Activated CD4-positive, alpha-beta T cell treated with anti-CD3 and anti-CD28 coated beads for 36 hours (primary cell): Measurements from ENCODE around the gene OSBP. TPM values are rescaled to one million over a fixed set of nuclear protein-coding genes. Genes with fewer than 3 reads are reported as not detected.
"Not testable (repeated sequence)": the region's sequence is repeated elsewhere in the genome, so short reads cannot be mapped to it uniquely, and the experiment has no call there.

ENCODE experiments used
- ATAC-seq: fragments of 200-7000 bp; cut with Tn5 transposase; one replicate; pipeline ENCODE4 v1.10.0; 2021; ENCODE audit warnings: mild to moderate bottlenecking, moderate library complexity
- CTCF ChIA-PET: fragments of 350-600 bp; sonication (Branson Sonifier 250); formaldehyde crosslinking; loops from one replicate; lab custom pipeline; 2021; ENCODE audit warnings: antibody characterized with exemption; lab: Charles Lee
- POLR2A ChIA-PET: fragments of 350-600 bp; sonication (Branson Sonifier 250); formaldehyde crosslinking; loops from one replicate; lab custom pipeline; 2021; ENCODE audit warnings: antibody characterized with exemption, inconsistent platforms; lab: Charles Lee
- DNase-seq: peaks from one replicate; pipeline ENCODE4 v3.0.0-alpha.2; 2020
- H3K27ac Mint-ChIP-seq: one replicate; pipeline ENCODE4 v1.8.0; 2021; ENCODE audit warnings: mixed read lengths
- H3K27me3 Mint-ChIP-seq: one replicate; pipeline ENCODE4 v1.8.0; 2021; ENCODE audit warnings: mixed read lengths
- H3K36me3 Mint-ChIP-seq: one replicate; pipeline ENCODE4 v1.8.0; 2021; ENCODE audit warnings: low read depth, mixed read lengths
- H3K4me1 Mint-ChIP-seq: one replicate; pipeline ENCODE4 v1.8.0; 2021; ENCODE audit warnings: mixed read lengths
- H3K4me3 Mint-ChIP-seq: one replicate; pipeline ENCODE4 v1.8.0; 2021; ENCODE audit warnings: mild to moderate bottlenecking, moderate library complexity, mixed read lengths
- H3K9me3 Mint-ChIP-seq: one replicate; pipeline ENCODE4 v1.8.0; 2021; ENCODE audit warnings: low read depth, mixed read lengths
- intact Hi-C, 2 experiments: fragments of 100-400 bp; cut with DNase I in 1 of 2; cut with micrococcal nuclease in 1 of 2; formaldehyde crosslinking; loops; one replicate each; pipeline versions ENCODE4 v1.14.2 to v1.15.1; 2022 to 2024; cut with DNase I, micrococcal nuclease
- total RNA-seq, 2 experiments: library from RNA; stranded (reverse); gene quantifications; one replicate each; pipeline ENCODE4 v1.2.3, GENCODE V29; 2021

OSBP gene
- total RNA-seq, 2 experiments from 2014 or later, result 37.9 to 44.2 TPM

- Mint-ChIP-seq H3K27ac (peak overlapping the region; percentile 90), H3K9me3 (no peaks in the 10 kb centered on the region), H3K27me3 (peaks cover 2% of the 10 kb centered on the region), H3K4me1 (peaks cover 45% of the 10 kb centered on the region), H3K4me3 (peak overlapping the region; percentile 75), H3K36me3 (peaks cover 5% of the 10 kb centered on the region)
- ChIA-PET POLR2A (interaction anchor here (0.7 to 1.8 kb wide), 2 partner anchors 10 to 220 kb away, joined by 3 to 5 read pairs; no protein-coding TSS in a partner anchor), CTCF (interaction anchor here (0.5 to 5.4 kb wide), 5 partner anchors 11 to 114 kb away, joined by 3 to 26 read pairs (median 4); no protein-coding TSS in a partner anchor)
- intact Hi-C loops, result loop anchor here (5.0 to 10.0 kb wide), 2 partner anchors 257 to 1891 kb away; partner anchors contain the start of genes MRPL16 (in 1 of the 2) and ZDHHC5 (in 1 of the 2)
- no peak for ATAC-seq
- DNase-seq, result no peak
Observed at GRCh38 chr11:59555601-59556114, 59.9 kb downstream of the OSBP start.

DNA sequence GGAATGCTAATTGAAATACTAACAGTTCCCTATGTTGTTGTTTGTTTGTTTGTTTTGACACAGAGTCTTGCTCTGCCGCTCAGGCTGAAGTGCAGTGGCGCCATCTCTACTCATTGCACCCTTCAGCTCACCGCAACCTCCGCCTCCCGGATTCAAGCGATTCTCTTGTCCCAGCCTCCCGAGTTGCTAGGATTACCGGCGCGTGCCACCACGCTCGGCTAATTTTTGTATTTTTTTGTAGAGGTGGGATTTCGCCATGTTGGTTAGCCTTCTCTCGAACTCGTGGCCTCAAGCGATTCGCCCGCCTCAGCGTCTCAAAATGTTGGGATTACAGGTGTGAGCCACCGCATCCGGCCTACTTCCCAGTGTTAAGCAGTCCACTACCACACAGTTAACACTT is 62.3 kb downstream of the OSBP start:
- POLR2A ChIA-PET, result interaction anchor here (0.7 kb wide), 1 partner anchor 76 kb away, joined by 3 read pairs; no protein-coding TSS in a partner anchor
- Mint-ChIP-seq H3K27ac (no peak overlapping the region), H3K27me3 (peaks cover 2% of the 10 kb centered on the region), H3K4me3 (no peak overlapping the region), H3K36me3 (peaks cover 3% of the 10 kb centered on the region), H3K4me1 (peaks cover 46% of the 10 kb centered on the region), H3K9me3 (no peaks in the 10 kb centered on the region)
- CTCF ChIA-PET, result interaction anchor here (4.2 kb wide), 1 partner anchor 8 kb away, joined by 22 read pairs; no protein-coding TSS in a partner anchor
- intact Hi-C loops, result loop anchor here (5.0 to 10.0 kb wide), 3 partner anchors 411 to 1889 kb away; partner anchors contain the start of genes FAM111A (in 1 of the 2), LPXN (in 1 of the 2), ZDHHC5 (in 1 of the 2) and ZFP91 (in 1 of the 2)
- no peak for ATAC-seq
- DNase-seq, result no peak

DNA sequence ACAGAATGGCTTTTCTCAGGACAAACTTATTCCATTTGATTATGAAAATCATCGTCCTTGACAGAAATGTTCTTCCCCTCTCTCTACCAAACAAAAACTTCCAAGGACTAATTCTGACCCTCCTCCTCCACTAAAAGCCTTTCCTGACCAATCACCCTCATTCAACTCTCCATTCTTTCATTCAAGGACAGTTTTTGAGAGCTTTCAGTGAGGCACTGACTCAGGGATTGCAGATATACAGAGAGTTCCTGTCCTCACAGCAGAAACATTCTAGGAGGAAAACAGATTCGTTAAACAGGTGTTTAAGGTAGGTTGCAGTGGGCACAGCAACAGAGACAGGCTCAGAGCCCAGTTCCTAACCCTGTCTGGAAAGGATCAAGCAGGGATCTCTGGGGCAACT is 62.7 kb downstream of the OSBP start:
- intact Hi-C loops, result loop anchor here (5.0 to 10.0 kb wide), 3 partner anchors 411 to 1888 kb away; partner anchors contain the start of genes FAM111A (in 1 of the 2), LPXN (in 1 of the 2), ZDHHC5 (in 1 of the 2) and ZFP91 (in 1 of the 2)
- H3K4me1 Mint-ChIP-seq, result peaks cover 44% of the 10 kb centered on the region
- no peak overlapping the region for H3K4me3 Mint-ChIP-seq
- CTCF ChIA-PET, result interaction anchor here (3.4 to 4.2 kb wide), 2 partner anchors 9 to 14 kb away, joined by 14 to 22 read pairs; no protein-coding TSS in a partner anchor
- ATAC-seq (no peak), DNase-seq (no peak)
- POLR2A ChIA-PET, result interaction anchor here (0.7 kb wide), 1 partner anchor 76 kb away, joined by 3 read pairs; no protein-coding TSS in a partner anchor
- H3K36me3 Mint-ChIP-seq, result peaks cover 3% of the 10 kb centered on the region
- H3K9me3 Mint-ChIP-seq, result no peaks in the 10 kb centered on the region
- no peak overlapping the region for H3K27ac Mint-ChIP-seq
- H3K27me3 Mint-ChIP-seq, result peaks cover 2% of the 10 kb centered on the region

GRCh38 chr11:59551659-59552521 is 63.7 kb downstream of the OSBP start:
- peaks cover 2% of the 10 kb centered on the region for H3K27me3 Mint-ChIP-seq
- CTCF ChIA-PET, result interaction anchor here (1.1 to 4.2 kb wide), 3 partner anchors 10 to 14 kb away, joined by 3 to 22 read pairs (median 14); no protein-coding TSS in a partner anchor
- H3K4me1 Mint-ChIP-seq, result peaks cover 38% of the 10 kb centered on the region

DNA sequence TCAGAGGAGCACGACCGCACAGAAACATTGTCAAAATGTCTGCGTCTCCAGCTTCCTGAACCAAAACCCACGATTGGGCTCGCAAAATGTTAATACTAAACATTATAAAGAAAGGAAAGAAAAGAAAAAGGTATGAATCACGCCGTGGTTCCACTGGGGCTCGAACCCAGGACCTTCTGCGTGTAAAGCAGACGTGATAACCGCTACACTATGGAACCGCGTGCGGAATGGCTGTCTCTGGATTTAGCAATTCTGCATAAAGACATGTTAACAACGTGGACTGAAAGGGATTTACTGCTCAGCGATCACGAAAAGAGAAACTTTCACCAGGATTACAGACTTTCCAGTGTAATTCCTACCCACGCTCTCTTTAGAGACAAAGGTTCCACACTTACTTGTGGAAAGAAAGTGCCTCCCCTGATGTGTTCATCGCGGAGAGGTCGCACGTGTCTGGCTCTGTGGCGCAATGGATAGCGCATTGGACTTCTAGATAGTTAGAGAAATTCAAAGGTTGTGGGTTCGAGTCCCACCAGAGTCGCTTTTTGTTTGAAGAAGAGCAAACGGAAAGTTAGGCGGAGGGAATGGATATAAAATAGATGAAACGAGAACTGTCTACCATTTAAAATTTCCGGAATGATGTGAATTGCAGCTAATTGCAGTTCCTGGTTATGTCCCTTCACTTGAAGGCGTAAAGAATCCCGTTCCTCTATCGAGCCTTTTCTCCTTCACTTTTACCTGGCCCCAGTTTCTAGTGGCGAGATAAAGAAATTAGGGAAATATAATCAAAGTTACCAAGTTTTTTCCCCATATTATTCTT is 64.5 kb downstream of the OSBP start:
- peak overlapping the region; percentile 79 for H3K4me3 Mint-ChIP-seq
- peaks cover 3% of the 10 kb centered on the region for H3K36me3 Mint-ChIP-seq
- H3K4me1 Mint-ChIP-seq, result peaks cover 32% of the 10 kb centered on the region
- intact Hi-C loops, result loop anchor here (1.0 to 10.0 kb wide), 10 partner anchors 9 to 1886 kb away; partner anchors contain the start of genes PATL1 (in 2 of the 2), FAM111A (in 1 of the 2), LPXN (in 1 of the 2) and OSBP (in 1 of the 2)
- POLR2A ChIA-PET, result interaction anchor here (1.5 kb wide), 1 partner anchor 10 kb away, joined by 4 read pairs; no protein-coding TSS in a partner anchor
- ATAC-seq (peak; percentile 46), DNase-seq (peak; percentile 89)
- H3K27ac Mint-ChIP-seq, result peak overlapping the region; percentile 96
- H3K27me3 Mint-ChIP-seq, result peaks cover 2% of the 10 kb centered on the region
- CTCF ChIA-PET, result interaction anchor here (1.1 to 4.2 kb wide), 7 partner anchors 10 to 66 kb away, joined by 3 to 22 read pairs (median 5); no protein-coding TSS in a partner anchor
- no peaks in the 10 kb centered on the region for H3K9me3 Mint-ChIP-seq

More at GRCh38 chr11:59551659-59552521, 63.7 kb downstream of the OSBP start:
- DNase-seq (peak; percentile 44), ATAC-seq (no peak)
- Mint-ChIP-seq H3K27ac (peak overlapping the region; percentile 96), H3K9me3 (no peaks in the 10 kb centered on the region), H3K36me3 (peaks cover 3% of the 10 kb centered on the region), H3K4me3 (peak overlapping the region; percentile 79)
- intact Hi-C loops, result loop anchor here (2.0 to 10.0 kb wide), 4 partner anchors 203 to 1887 kb away; partner anchors contain the start of genes FAM111A (in 1 of the 2), LPXN (in 1 of the 2), STX3 (in 1 of the 2) and ZDHHC5 (in 1 of the 2)
- POLR2A ChIA-PET, result no interaction called here

GRCh38 chr11:59550368-59550841 is 65.2 kb downstream of the OSBP start:
- peak overlapping the region; percentile 79 for H3K4me3 Mint-ChIP-seq
- ChIA-PET CTCF (interaction anchor here (0.9 to 4.2 kb wide), 8 partner anchors 8 to 119 kb away, joined by 3 to 22 read pairs (median 4); partner anchors contain the start of gene PATL1), POLR2A (interaction anchor here (0.6 to 1.5 kb wide), 3 partner anchors 11 to 65 kb away, joined by 3 to 5 read pairs (median 4); partner anchors contain the start of gene OSBP)
- peaks cover 3% of the 10 kb centered on the region for H3K36me3 Mint-ChIP-seq
- H3K4me1 Mint-ChIP-seq, result peaks cover 28% of the 10 kb centered on the region
- ATAC-seq, result peak; percentile 91
- peak overlapping the region; percentile 96 for H3K27ac Mint-ChIP-seq
- H3K27me3 Mint-ChIP-seq, result peaks cover 2% of the 10 kb centered on the region
- intact Hi-C loops, result loop anchor here (1.0 to 10.0 kb wide), 10 partner anchors 10 to 1886 kb away; partner anchors contain the start of genes PATL1 (in 2 of the 2), FAM111A (in 1 of the 2), LPXN (in 1 of the 2) and OSBP (in 1 of the 2)
- DNase-seq, result peak; percentile 95
- no peaks in the 10 kb centered on the region for H3K9me3 Mint-ChIP-seq

DNA sequence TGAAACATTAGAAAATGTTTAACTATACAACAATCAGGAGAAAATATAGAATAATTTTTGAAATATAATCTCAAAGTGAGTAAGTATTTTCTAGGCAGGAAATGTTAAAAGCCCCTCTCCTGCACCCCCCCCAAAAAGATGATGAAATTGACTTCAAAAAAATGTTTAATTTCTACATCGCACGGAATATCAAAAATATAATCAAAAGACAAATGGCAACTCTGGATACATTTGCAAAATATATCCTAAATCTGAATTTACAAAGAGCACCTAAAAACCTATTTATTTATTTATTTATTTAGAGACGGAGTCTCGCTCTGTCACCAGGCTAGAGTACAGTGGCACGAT is 67.3 kb downstream of the OSBP start:
- intact Hi-C loops, result no loop called here
- H3K27ac Mint-ChIP-seq, result no peak overlapping the region
- H3K27me3 Mint-ChIP-seq, result peaks cover 2% of the 10 kb centered on the region
- peaks cover 34% of the 10 kb centered on the region for H3K4me1 Mint-ChIP-seq
- peaks cover 3% of the 10 kb centered on the region for H3K36me3 Mint-ChIP-seq
- no peak overlapping the region for H3K4me3 Mint-ChIP-seq
- ChIA-PET CTCF (interaction anchor here (0.6 kb wide), 2 partner anchors 9 to 280 kb away, joined by 3 read pairs; no protein-coding TSS in a partner anchor), POLR2A (no interaction called here)
- no peak for DNase-seq
- no peaks in the 10 kb centered on the region for H3K9me3 Mint-ChIP-seq
- ATAC-seq, result no peak

DNA sequence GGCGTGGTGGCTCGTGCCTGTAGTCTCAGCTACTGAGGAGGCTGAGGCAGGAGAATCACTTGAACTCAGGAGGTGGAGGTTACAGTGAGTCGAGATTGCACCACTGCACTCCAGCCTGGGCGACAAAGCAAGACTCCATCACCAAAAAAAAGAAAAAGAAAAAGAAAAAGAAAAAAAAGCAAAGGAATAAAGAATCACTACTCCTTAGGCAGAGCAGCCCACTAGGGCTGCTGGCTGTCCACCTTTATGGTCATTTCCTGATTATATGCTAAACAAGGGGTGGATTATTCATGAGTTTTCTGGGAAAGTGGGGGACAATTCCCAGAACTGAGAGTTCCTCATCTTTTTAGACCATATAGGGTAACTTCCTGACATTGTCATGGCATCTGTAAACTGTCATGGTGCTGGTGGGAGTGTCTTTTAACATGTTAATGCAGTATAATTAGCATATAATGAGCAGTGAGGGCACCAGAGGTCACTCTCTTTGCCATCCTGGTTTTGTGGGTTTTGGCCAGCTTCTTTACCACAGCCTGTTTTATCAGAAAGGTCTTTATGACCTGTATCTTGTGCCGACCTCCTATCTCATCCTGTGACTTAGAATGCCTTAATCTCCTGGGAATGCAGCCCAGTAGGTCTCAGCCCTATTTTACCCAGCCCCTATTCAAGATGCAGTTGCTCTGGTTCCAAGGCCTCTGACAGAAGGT is 67.8 kb downstream of the OSBP start:
- H3K36me3 Mint-ChIP-seq, ATAC-seq, intact Hi-C loops, H3K27ac Mint-ChIP-seq, H3K4me3 Mint-ChIP-seq, H3K27me3 Mint-ChIP-seq, CTCF ChIA-PET, H3K9me3 Mint-ChIP-seq, DNase-seq, POLR2A ChIA-PET: not testable (repeated sequence)
- peaks cover 34% of the 10 kb centered on the region for H3K4me1 Mint-ChIP-seq

DNA sequence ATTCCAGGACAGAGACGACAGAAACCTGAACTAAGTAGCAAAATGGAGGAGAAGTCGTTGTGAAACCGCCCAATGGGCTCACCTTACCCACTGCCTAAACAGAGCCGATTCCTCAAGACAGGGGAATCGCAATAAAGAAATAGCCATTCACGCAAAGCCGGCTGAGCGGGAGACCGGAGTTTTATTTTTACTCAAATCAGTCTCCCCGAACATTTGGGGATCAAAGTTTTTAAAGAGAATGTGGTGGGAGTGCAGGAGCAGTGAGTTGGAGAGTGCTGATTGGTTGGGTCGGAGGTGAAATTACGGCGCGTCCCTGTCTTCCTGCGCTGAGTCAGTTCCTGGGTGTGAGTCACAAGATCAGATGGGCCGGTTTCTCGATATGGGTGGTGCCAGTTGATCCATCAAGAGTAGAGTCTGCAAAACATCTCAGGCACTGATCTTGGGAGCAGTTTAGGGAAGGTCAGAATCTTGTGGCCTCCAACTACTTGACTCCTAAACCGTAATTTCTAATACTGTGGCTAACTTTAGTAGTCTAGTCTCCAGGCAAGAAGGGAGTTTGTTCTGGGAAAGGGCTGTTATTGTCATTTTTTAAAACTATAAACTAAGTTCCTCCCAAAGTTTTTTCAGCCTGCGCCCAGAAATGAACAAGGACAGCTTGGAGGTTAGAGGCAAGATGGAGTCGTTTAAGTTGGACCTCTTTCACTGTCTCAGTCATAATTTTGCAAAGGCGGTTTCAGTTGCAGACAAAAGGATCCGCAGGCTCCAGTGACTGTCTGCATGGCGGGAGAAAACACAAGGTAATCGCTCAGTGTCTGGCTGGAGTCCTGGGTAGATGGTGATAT is 70.2 kb downstream of the OSBP start:
- Mint-ChIP-seq H3K4me1 (peaks cover 20% of the 10 kb centered on the region), H3K9me3 (no peaks in the 10 kb centered on the region), H3K27ac (no peak overlapping the region), H3K4me3 (no peak overlapping the region), H3K27me3 (no peaks in the 10 kb centered on the region), H3K36me3 (no peaks in the 10 kb centered on the region)
- CTCF ChIA-PET, result no interaction called here
- DNase-seq (no peak), ATAC-seq (no peak)
- POLR2A ChIA-PET, result no interaction called here
- intact Hi-C loops, result no loop called here
